ENCODE measurements around the gene C14orf132.

- TF ChIP-seq CTCF (IDR thresholded peaks at IDR 0.05; ENCODE audit: borderline replicate concordance, extremely low read depth, low read length, poor library complexity, severe bottlenecking) (no peak), EZH2 (IDR thresholded peaks at IDR 0.05; ENCODE audit: borderline replicate concordance, low read depth, low read length, severe bottlenecking) (no peak)
Measured at GRCh38 chr14:96079066-96079465, 39.9 kb downstream of the C14orf132 start.
